Activated CD4-positive, alpha-beta T cell treated with anti-CD3 and anti-CD28 coated beads for 4 hours (primary cell): ENCODE results near the gene PHIP.
"Not testable (repeated sequence)": the region's sequence is repeated elsewhere in the genome, so short reads cannot be mapped to it uniquely, and the experiment has no call there.

Experiments
- DNase-seq, 2 donors: peaks; one replicate each; pipeline ENCODE4 v3.0.0-alpha.2; 2020

PHIP gene

DNA sequence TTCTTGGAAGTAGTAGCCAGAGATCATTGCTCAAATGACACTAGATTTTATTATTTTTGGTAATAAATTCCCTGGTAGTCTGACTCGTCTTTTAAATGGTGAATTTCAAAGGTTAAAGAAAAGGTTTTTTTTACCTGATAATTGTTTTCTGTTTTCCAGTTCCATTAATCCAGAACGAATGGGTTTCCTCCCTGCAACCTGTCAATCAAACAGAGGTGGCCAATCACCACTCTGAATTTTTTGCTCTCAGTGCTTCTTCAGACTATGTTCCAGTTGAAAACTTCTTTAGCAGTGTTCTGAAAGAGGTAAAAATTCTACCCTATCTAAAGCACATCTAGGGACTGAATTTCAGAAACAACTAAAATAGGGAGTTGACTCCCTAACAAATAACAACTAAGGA is 73.8 kb downstream of the PHIP start:
- DNase-seq, result no peak

- DNase-seq, result no peak
Measured at GRCh38 chr6:79001415-79001814, 76.6 kb downstream of the PHIP start.

- DNase-seq, result no peak
Measured at GRCh38 chr6:78999737-79000136, 78.3 kb downstream of the PHIP start.

- DNase-seq, result no peak
Measured at GRCh38 chr6:78995946-78996345, 82.1 kb downstream of the PHIP start.

DNA sequence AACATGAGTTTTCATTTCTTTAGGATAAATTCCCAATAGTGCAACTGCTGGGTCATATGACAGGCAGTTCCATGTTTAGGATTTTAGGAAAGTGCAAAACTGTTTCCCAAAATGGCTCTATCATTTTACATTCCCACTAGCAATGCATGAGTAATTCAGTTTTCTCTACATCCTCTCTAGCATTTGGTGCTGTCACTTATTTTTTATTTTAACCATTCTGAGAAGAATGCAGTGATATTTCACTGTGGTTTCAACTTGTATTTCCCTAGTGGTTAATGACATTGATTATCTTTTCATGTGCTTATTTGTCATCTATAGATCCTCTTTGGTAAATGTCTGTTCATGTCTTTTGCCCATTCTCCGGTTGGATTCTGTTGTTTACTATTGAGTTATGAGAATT is 82.7 kb downstream of the PHIP start:
- DNase-seq, result no peak

- no peak for DNase-seq
Measured at GRCh38 chr6:78993955-78994354, 84.1 kb downstream of the PHIP start.

- DNase-seq, result no peak
Measured at GRCh38 chr6:78989191-78989590, 88.9 kb downstream of the PHIP start.

- no peak for DNase-seq
Measured at GRCh38 chr6:78986161-78986560, 91.9 kb downstream of the PHIP start.

- DNase-seq, result no peak
Measured at GRCh38 chr6:78984225-78984950, 93.7 kb downstream of the PHIP start.

GRCh38 chr6:78967191-78967590 is 110.9 kb downstream of the PHIP start:
- no peak for DNase-seq

- no peak for DNase-seq
Measured at GRCh38 chr6:78966542-78966941, 111.5 kb downstream of the PHIP start.

- no peak for DNase-seq
Measured at GRCh38 chr6:78962448-78962847, 115.6 kb downstream of the PHIP start.

- DNase-seq, result no peak
Measured at GRCh38 chr6:78954740-78955139, 123.3 kb downstream of the PHIP start.

DNA sequence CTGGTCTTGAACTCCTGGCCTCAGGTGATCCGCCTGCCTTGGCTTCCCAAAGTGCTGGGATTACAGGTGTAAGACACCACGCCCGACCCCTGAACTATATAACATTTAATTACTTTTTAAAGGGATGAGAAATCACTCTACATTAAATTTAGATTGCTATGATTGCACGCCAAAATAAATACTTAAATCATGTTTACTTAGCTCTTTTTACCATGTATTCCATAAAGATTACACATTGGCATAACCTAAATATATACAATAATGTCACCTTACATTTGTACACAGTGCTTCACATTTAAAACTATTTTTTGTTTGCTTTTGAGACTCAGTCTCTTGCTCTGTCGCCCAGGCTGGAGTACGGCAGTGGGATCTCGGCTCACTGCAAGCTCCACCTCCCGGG is 124.3 kb downstream of the PHIP start:
- DNase-seq, result no peak

DNA sequence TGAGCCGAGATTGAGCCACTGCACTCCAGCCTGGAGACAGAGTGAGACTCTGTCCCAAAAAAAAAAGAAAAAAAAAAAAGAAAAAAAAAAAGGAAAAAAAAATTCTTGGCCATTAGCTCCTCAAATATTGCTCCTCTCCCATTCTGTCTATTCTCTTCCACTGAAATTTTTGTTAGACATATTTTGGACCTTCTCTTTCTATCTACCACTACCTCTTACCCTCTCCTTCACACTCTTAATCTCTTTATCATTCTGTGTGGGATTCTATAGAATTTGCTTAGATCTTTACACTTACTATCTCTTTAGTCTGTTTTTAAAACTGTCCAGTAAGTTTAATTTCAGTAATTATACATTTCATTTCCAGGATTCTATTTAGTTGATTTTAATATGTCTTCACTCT is 125.7 kb downstream of the PHIP start:
- no peak for DNase-seq

- no peak for DNase-seq
Measured at GRCh38 chr6:78948785-78949184, 129.3 kb downstream of the PHIP start.

DNA sequence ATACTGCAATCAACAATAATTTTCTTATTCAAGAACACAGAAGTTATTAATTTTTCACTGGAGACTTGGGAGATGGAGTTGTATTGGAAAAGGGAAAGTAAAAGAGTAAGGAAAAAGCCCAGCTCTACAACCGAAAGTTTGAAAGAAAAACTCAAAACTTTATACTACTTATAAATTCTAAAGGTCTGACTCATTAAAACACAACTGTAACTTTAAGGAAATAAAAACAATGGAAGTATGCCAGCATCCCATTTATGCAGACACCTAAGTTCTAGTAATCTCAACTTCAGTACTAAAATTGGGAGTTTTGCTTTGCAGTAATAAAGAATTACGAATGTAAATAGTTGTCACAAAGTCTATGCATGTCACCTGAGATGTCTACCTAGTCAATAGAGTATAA is 130.1 kb downstream of the PHIP start:
- DNase-seq, result no peak

- DNase-seq, result no peak
Measured at GRCh38 chr6:78947529-78947928, 130.5 kb downstream of the PHIP start.

DNA sequence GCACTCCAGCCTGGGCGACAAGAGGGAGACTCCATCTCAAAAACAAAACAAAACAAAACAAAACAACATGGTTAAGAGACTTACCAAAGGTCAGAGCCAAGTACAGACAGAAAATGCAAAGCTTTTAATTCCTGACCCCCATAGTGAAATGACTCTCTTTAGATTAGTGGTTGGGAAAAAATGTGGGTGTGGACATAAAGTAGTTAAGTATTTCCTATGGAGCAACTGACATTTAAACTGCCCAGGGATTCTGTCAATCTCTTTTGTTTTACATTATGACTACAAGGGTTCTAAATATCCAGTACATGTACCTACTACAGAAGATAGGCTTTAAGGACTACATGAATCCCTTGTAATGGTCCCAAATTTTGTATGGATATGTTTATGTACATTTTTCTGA is 135.6 kb downstream of the PHIP start:
- no peak for DNase-seq

DNA sequence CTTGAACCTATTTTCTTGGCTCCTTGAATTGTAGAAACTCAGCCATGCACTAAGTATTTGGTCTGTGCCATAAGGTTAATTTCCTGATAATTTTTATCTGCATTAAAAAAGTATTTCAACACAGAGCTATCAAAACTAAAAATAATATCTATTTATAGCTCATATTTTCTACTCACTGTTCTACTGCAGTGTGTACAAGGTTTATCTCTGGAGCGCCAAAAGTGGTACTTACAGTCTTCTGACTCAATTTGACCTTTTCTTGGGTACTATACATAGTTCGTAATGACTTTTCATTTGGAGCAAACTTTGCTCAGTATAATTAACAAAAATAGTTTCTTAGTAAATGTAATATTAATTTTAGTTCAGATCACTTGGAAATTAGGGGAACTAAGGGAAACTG is 141.5 kb downstream of the PHIP start:
- no peak for DNase-seq

DNA sequence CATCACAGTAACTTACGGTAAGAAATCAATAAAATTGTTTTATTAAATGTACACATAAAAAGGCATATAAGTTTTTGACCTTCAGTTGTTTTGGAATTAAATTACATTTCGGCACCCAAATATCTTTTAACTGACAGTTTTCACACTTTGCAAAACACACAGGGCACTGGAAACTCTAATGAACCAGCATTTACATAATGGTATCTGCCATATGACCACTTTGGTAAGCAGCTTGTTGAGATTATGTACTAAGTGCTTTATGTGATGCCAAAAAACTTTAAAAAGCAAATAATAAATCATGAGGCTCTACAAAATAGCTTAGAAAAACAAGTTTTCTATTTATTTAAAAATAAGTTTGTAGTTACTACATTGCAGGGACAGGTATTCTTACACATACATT is 142.5 kb downstream of the PHIP start:
- no peak for DNase-seq

DNA sequence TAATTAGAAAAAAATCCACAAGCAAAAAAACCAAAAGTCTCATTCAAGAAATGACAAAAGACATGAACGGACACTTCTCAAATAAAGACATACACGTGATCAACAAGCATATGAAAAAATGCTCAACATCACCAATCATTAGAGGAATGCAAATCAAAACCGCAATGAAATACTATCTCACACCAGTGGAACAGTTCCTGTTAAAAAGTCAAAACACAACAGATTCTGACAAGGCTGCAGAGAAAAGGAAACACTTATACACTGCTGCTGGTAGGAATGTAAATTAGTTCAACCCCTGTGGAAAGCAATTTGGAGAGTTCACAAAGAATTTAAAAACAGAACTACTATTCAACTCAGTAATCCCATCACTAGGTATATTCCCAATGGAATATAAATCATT is 152.7 kb downstream of the PHIP start:
- DNase-seq, result no peak

- not testable (repeated sequence) for DNase-seq
Measured at GRCh38 chr6:78921168-78921567, 156.9 kb downstream of the PHIP start.

GRCh38 chr6:78917788-78918187 is 160.3 kb downstream of the PHIP start:
- no peak for DNase-seq

DNA sequence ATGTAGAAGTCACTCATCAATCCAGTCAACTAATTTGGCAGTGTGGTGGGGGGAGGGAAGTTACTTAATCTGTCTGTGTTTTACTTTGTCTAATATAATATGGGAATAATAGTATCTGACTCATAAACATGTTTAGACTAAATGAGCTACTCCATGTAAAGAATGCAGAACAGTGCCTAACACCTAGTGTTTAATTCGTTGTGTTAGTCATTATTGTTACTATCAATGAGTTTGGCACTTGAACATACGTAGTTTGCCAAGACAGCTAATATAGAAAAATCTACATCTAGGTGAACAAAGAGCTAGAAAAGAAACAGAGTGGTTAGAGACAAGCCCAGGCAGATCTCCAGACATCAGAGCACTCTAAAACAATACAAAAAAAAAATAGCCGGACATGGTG is 161.6 kb downstream of the PHIP start:
- no peak for DNase-seq
